SHP77 treated with DMSO at 0.1 percent for 48 hours (cell line): Measurements from ENCODE around the gene PLPP3.

ENCODE experiments used
- DNase-seq: peaks from one replicate; lab custom pipeline; 2025; lab: John Stamatoyannopoulos, UW

Gene PLPP3

GRCh38 chr1:56522680-56523079, 56.7 kb downstream of the PLPP3 start:
- peak; percentile 25 for DNase-seq

- DNase-seq, result no peak
These were observed 59.3 kb downstream of the PLPP3 start for GRCh38 chr1:56520016-56520601.

GRCh38 chr1:56517404-56518130, 61.8 kb downstream of the PLPP3 start:
- no peak for DNase-seq

GRCh38 chr1:56516539-56517252, 62.7 kb downstream of the PLPP3 start:
- DNase-seq, result no peak

GRCh38 chr1:56515898-56516538, 63.3 kb downstream of the PLPP3 start:
- DNase-seq, result no peak

GRCh38 chr1:56512724-56513494, 66.5 kb downstream of the PLPP3 start:
- no peak for DNase-seq

GRCh38 chr1:56511766-56512165, 67.6 kb downstream of the PLPP3 start:
- DNase-seq, result no peak

GRCh38 chr1:56511364-56511763, 68.0 kb downstream of the PLPP3 start:
- no peak for DNase-seq

- no peak for DNase-seq
These were observed 68.7 kb downstream of the PLPP3 start for GRCh38 chr1:56510642-56511021.

- DNase-seq, result no peak
These were observed 69.4 kb downstream of the PLPP3 start for GRCh38 chr1:56509713-56510641.

GRCh38 chr1:56508523-56508983, 70.8 kb downstream of the PLPP3 start:
- DNase-seq, result no peak

- no peak for DNase-seq
These were observed 71.3 kb downstream of the PLPP3 start for GRCh38 chr1:56507925-56508522.

- DNase-seq, result peak; percentile 12
These were observed 72.3 kb downstream of the PLPP3 start for GRCh38 chr1:56506951-56507491.

GRCh38 chr1:56505792-56506743, 73.3 kb downstream of the PLPP3 start:
- DNase-seq, result no peak

- no peak for DNase-seq
These were observed 76.6 kb downstream of the PLPP3 start for GRCh38 chr1:56502700-56503245.

- no peak for DNase-seq
These were observed 77.5 kb downstream of the PLPP3 start for GRCh38 chr1:56501888-56502287.

GRCh38 chr1:56501426-56501825, 77.9 kb downstream of the PLPP3 start:
- no peak for DNase-seq
